GM21528 (cell line): Measurements from ENCODE around the gene KRTAP5-2.
"Not testable (repeated sequence)": the region's sequence is repeated elsewhere in the genome, so short reads cannot be mapped to it uniquely, and the experiment has no call there.

Experiments used
- ATAC-seq: cut with Tn5 transposase; IDR thresholded peaks from one replicate; pipeline ENCODE4 v1.9.1; 2021; ENCODE audit warnings: mild to moderate bottlenecking, moderate library complexity; ENCODE audit not compliant: unreplicated experiment, low FRiP score

KRTAP5-2 gene

DNA sequence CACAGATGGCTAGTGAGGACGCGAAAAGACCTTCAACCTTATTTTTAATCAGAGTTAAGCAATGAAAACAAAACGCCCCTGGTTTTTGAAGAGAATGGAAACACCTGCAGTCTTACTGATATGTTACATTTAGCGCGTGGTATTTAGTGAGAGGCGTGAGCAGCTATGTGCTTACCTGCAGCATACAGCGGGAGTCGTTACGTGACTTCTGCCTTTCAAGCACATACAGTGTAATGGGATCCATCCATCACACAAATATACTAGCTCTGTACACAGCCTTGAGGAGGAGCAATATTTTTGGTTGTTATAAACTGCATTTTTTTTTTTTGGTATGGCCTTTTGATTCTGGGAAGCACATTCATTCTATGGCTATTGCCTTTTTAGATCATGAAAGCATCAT is 5.5 kb downstream of the KRTAP5-2 start:
- ATAC-seq: no peak

DNA sequence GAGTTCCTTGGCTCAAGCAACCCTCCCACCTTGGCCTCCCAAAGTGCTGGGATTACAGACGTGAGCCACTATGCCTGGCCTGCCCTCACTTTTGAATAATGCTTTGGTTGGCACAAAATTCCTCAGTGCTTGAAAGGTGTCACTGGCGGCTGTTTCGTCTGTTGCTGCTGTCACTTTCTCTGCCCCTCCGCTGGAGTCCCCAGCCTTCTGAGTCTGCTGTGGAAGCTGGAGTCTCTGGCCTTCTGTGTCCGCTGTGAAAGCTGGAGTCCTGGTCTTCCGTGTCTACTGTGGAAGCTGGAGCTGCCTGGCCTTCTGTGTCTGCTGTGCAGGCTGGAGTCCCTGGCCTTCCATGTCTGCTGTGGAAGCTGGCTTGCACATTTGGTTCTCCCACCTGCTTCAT is 8.1 kb downstream of the KRTAP5-2 start:
- ATAC-seq: no peak

DNA sequence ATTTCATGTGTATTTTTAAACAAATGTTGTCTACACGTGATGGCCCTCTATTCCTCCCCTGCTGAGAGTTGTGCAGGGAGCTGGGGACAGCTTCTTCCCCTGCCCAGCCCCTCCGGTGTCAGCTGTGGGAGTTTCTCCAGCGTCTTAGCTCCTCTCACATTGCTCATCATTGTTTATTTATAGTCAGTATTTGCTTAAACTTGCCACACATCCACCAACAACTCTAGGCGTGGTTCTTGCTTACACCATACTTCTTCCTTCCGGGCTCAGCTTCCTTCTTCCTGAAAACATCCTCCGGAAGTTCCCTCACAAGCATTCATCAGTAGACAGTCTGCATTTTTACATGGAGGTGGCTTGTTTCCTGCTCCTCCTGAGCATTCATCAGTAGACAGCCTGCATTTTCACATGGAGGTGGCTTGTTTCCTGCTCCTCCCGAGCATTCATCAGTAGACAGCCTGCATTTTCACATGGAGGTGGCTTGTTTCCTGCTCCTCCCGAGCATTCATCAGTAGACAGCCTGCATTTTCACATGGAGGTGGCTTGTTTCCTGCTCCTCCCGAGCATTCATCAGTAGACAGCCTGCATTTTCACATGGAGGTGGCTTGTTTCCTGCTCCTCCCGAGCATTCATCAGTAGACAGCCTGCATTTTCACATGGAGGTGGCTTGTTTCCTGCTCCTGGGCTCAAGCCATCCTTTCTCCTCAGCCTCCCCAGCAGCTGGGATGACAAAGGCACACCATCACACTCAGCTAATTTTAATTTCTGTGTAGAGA is 8.7 kb downstream of the KRTAP5-2 start:
- ATAC-seq: not testable (repeated sequence)

DNA sequence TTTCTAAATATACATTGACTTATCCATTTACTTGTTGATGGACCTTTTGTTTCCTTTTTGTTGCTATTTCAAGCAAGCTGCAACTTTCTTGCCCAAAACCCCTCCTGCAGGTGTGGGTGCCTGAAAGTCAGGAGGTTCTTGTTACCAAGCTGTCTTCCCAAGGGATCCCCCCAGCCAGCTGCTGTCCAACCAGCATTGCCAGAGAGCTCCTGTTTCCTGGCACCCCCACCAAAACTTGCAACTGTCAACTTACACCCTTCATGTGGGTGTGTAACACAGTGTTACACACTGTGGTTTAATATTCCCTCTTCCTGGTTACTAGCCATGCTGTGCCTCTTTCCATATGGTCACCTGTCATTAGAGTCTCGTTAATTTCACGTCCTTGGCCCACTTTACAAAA is 11.4 kb downstream of the KRTAP5-2 start:
- ATAC-seq: no peak

DNA sequence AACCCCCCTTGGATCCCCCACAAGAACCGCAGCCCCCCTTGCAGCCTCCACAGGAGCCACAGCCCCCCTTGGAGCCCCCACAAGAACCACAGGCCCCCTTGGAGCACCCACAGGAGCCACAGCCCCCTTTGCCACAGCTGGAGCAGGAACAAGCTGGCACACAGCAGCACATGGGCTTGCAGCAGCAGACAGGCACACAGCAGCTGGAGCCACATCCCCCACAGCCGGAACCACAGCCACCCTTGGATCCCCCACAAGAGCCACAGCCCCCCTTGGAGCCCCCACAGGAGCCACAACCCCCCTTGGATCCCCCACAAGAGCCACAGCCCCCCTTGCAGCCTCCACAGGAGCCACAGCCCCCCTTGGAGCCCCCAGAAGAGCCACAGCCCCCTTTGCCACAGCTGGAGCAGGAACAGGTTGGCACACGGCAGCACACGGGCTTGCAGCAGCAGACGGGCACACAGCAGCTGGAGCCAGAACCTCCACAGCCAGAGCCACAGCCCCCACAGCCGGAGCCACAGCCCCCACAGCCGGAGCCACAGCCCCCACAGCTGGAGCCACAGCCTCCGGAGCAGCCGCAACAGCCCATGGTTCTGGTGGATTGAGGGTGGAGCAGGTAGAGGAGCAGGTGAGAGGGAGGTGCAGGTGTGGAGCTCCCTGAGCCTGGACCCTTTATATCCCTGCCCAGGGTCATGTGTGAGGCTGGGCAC is 13.3 kb downstream of the KRTAP5-2 start, which contains the start of gene KRTAP5-1:
Gene KRTAP5-1 (minus strand): TSS at position 623 of the 710 bp plus-strand sequence. CDS start 34 bp downstream, at position 589.
- not testable (repeated sequence) for ATAC-seq

DNA sequence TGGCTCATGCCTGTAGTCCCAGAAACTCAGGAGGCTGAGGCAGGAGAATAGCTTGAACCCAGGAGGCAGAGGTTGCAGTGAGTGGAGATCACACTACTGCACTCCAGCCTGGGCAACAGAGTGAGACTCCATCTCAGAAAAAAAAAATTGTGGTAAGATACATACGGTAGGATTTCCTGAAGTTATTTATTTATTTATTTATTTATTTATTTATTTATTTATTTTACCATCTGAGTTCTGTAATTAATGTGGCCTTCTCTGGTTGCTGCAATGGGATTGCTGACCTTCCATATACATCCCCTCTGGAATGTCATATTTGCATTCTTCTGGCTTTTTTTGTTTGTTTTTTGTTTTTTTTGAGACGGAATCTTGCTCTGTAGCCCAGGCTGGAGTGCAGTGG is 15.2 kb downstream of the KRTAP5-2 start:
- ATAC-seq: not testable (repeated sequence)

DNA sequence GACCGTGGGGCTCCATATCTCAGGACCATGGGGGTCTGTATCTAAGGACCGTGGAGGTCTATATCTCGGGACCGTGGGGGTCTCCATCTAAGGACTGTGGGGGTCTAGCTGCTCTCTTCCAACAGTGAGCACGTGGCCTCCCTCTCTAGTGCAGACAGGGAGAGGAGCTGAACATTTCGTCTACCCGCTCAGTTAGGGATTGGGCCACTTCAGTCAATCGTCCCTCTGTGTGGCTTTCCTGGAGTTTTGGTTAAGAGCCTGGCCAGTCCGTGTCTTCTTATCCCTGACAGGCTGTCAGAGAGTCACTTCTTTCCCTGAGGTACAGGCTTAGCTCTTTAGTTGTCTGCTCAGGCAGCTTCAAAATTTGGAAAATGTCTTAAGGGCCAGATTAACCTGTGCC is 16.1 kb downstream of the KRTAP5-2 start:
- no peak for ATAC-seq

DNA sequence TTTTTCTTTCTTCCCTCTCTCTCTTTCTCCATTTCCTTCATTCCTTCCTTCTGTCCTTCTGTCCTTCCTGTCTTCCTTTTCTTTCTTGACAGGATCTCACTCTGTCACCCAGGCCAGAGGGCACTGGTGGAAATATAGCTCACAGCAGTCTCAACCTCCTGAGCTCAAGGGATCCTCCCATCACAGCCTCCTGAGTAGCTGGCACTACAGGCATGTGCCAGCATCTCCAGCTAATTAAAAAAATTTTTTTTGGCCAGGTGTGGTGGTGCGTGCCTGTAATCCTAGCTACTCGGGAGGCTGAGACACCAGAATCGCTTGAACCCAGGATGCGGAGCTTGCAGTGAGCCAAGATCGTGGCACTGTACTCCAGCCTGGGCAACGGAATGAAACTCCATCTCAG is 21.3 kb downstream of the KRTAP5-2 start:
- no peak for ATAC-seq

DNA sequence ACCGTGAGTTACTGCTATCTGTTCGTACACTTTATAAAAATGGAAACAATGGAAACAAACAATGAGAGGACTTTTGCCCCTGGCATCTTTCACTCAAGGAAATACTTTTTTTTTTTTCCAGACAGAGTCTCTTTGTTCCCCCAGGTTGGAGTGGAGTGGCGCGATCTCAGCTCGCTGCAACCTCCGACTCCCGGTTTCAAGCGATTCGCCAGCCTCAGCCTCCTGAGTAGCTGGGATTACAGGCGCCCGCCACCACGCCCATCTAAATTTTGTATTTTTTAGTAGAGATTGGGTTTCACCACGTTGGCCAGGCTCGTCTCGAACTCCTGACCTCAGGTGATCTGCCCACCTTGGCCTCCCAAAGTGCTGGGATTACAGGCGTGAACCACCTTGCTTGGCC is 22.3 kb downstream of the KRTAP5-2 start:
- ATAC-seq: not testable (repeated sequence)

DNA sequence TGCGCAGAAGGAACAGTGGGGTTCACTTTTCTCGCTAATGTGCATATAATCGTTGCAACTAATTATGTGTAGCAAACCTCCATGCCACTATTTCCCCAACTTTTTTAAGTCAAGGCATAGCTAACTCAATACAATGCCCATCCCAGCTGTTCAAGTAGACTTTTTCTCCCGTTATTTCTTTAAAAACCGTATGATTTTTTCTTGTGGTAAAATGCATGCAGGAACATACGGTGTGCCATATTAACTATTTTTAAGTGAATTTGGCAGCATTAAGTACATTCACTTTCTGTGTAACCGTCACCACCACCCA is 23.2 kb downstream of the KRTAP5-2 start:
- no peak for ATAC-seq

DNA sequence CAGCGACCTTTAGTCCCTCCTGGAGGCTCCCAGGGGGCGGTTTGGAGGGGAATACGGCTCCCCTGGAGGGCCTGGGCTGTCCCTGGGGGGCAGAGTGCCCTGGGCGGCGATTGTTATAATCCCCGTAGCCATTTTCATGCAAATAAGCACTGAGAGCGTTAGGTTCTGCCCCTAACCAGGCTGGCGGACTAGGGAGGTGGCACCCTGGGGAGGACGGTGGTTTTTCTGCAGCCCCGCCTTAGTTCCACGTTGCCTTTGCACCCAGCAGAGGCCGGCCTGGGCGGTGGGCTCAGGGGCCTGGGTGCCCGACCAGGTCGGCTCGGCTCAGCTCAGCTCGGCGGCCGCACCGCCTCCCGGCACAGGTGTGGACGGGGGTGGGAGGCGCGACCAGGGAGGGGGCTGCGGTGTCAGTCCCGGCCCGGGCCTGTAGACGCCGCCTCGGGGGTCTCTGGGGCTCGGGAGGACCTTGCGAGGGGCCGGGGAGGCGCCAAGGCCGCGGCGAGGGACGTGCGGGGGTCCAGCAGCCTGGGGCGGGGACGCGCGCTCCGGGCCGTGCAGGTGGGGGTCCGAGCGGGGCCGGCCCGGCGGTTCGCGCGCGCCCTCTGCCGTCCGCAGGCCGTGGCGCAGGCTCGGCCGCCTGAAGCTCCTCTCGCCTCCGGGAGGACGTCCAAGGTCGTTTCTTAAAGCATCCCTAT is 23.7 kb downstream of the KRTAP5-2 start:
- no peak for ATAC-seq

DNA sequence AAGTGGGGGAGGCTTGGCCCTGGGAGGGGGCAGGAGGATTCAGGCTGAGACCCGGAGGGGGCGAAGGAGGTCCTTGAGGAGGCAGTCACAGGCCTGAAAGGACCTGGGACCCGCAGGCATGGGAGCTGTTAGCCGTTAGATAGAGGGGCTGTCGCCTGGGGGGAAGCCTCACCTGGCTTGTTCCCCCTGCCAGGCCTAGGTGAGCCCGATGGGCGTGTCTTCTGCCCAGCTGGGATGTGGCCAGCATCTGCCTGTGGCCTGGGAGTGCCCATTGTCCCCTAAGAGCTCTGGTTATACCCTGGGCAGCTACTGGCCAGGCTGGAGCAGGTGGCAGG is 24.2 kb downstream of the KRTAP5-2 start:
- ATAC-seq: no peak

DNA sequence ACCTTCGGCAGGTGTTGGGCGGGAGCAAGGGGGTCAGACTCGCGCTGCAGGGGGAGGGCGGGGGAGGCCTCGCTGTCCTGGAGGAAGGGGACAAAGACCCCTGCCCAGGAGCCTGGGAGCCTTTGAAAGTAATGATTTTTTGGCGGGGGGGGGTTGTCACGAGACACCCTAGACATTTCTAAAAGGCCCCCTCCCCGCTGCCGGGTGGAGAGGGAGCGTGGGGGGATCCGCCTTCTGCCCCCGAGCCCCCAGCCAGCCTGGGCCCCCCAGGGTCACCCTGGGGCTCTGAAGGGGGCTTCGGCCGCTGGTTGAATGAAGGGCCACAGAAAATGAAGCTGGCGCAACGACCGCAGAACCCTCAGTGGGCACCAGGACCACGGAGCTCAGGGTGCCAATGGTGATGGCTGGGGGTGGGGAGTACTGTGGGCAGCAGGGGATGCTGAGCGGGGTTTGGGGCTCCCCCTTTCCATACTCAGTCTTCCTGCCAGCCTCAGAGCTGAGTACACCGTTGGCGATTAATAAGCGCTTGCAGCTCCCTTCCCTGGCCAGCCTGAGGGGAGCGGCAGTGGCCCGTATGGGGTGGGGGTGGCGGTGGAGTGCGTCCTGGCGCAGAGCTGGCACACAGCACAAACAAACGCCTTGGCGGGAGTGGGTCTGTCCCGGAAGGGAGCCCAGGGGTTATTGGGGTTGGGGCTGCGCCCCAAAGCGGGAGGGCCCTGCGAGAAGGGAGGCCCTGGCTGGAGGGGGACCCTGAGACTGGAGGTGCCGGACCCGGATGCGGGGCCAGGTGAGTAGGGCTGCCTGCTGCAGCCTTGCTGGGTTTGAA is 24.8 kb downstream of the KRTAP5-2 start:
- ATAC-seq: no peak

DNA sequence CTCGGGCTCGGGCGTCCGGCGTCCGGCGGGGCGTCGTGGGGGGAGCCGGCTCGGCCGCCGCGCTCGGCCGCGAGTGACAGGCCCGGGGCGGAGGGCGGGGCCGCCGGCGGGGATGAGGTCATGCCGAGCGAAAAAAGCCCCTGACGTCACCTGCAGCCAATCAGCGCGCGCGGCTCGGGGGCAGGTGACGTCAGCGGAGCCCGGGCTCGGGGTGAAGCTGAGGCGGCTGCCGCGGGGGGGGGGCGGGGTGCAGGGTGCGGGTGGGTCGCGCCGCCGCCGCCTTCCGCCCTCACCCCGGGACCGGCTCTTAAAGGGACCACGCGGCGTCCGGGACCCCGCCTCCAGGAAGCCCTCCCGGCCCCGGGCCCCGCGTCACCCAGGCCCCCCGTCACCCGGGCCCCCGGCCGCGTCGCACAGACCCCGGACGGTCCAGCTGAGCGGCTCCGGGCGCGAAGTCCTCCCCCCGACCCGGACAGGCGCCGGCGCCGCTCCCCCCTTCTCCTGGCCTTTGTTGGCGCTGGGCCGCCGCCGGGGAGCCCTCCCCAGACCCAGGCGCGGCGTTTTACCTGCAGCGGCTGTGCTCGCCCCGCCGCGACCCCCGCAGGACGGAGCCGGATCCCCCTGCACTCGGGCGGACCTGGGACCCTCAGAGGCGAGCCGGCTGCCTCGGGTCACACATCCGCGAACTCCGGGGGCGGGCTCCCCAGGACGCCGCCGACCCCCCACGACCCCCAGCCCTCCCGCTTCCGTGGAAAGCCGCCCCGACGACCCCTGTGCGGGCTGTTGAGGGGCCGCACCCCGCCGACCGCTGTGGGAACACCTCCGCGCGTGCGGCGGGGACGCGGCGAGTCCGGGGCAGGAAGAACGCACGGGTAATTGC is 25.7 kb downstream of the KRTAP5-2 start, which contains the start of gene DUSP8:
Gene DUSP8 (minus strand): TSS at position 75 of the 880 bp plus-strand sequence. CDS start 6,445 bp downstream, outside the sequence.
- peak; percentile 59 for ATAC-seq

DNA sequence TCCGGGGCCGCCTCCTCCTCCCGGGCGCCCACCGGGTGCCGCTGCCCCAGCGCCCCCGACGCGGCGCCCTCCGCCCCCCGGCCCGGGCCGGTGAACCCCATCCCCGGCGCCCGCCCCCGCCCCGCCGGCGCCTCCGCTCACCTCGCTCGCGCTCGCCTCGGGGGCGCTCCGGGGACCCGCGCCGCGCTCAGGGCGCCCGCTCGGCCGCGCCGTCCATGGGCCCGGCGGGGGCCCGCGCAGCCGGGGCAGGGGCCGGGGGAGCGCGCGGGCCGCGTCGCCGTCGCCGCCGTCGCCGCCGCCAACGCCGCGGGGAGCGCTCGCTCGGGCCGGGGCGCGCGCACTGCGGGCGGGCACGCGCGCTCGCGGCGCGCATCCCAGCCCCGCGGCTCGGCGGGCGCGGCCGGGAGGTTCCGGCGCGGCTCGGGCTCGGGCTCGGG is 26.3 kb downstream of the KRTAP5-2 start:
- ATAC-seq: no peak

DNA sequence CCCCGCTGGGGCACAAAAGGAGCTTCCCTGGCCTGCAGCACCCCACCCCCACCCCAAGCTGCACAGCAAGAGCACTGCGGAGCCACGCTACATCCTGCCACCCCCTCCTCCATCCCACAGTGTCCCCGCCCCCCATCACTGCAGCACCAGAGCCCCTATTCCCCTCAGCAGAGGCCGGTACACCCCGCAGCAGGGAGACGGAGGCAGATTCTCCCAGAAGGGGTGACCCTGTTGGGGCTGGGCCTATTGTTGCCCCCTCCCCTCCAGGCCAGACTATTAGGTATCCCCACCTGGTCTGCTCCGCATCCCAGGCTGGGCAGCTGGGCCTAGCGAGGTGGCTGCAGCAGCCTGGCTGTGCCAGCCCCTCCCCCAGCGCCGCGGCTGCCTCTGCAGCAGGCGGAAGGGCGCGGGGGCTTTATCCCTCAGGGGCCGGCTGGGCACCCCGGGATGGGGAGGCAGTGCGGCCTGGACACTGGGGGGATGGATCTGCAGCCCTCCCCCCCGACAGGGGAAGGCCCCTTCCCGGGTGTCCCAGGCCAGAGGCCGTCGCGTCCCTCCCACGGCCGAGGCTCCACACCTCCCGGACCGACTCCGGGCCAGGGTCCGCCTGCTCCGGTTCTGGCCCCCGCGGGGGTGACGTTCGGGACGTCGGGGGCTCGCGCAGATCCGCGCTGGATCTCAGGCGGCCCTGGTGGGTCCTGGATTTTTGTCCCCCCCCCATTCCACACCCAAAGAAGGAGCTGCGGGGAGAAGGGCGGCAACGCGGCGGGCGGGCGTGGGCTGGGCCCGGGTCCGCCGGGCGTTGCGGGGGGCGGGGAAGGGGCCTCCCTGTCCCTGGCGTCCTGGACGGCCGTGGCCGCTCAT is 27.0 kb downstream of the KRTAP5-2 start:
- no peak for ATAC-seq

DNA sequence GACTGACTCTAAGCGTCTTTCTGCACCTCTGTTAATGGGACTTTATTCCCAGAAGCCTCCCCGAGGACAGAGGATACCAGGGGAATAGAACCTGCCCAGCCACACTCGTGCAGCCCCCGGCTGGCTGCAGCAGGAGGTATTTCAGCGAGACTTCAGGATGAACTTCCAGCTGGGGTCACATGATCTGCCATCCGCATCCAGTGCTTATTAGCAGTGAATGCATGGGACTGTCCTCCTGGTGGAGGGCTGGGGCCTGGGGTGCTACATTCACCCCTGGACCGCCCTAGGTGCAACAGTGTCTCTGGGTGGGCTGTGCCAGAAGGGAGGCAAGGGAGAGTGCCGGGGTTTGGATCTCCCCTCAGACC is 27.6 kb downstream of the KRTAP5-2 start:
- no peak for ATAC-seq

DNA sequence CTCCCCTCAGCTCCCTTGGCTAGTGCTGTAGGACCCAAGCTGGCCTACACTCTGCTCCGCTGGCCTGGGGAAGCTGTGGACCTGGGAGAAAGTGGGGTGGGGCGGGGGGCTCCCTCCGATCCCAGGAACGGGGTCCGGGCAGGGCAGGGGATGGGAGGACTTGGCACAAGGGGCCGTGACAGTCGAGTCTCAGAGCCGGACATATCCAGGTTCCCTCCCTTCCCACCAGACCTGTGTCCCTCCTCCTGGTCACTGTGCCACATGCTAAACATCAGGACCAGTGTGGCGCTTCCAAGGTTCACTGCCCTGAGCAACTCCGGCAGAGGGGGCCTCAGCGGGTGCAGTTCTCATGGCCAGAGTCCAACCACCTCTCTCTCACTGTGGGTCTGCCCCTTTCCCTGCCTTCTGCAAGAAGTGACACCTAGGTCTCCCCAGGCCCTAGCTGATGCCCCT is 28.1 kb downstream of the KRTAP5-2 start:
- no peak for ATAC-seq
